IMR-90 (cell line): Measurements from ENCODE around the gene ABLIM3. TPM values are rescaled to one million over a fixed set of nuclear protein-coding genes. Genes with fewer than 3 reads are reported as not detected.

ENCODE experiments used
- ATAC-seq: fragments of 200-7000 bp; cut with Tn5 transposase; 2 replicates; pipeline ENCODE4 v1.9.1; 2020; ENCODE audit warnings: low read depth, mild to moderate bottlenecking, moderate library complexity
- BruUV-seq: library from RNA; stranded (reverse); fragments of 400-500 nt; replicated peaks from 2 replicates; lab custom pipeline; 2021; lab: Mats Ljungman, UMichigan
- CTCF ChIA-PET: fragments of 300-600 bp; formaldehyde crosslinking; extraction: SDS; loops from one replicate; lab custom pipeline; 2021; ENCODE audit warnings: antibody characterized with exemption; lab: Yijun Ruan, JAX
- POLR2A ChIA-PET: fragments of 300-600 bp; sonication (Branson Sonifier 250); formaldehyde crosslinking; loops from one replicate; lab custom pipeline; 2022; ENCODE audit warnings: antibody characterized with exemption; ENCODE audit not compliant: unreplicated experiment; lab: Charles Lee
- DNase-seq: peaks from one replicate; pipeline ENCODE4 v3.0.0; 2013
- H2AFZ ChIP-seq: replicated peaks from 2 replicates; pipeline ENCODE3; 2013; ENCODE audit warnings: low read length, mild to moderate bottlenecking; ENCODE audit not compliant: poor library complexity
- H2AK5ac ChIP-seq: 2 replicates; pipeline ENCODE4 v1.6.1; 2013; ENCODE audit warnings: low read depth, low read length, inconsistent platforms
- H2AK9ac ChIP-seq: replicated peaks from 2 replicates; pipeline ENCODE3; 2013; ENCODE audit warnings: mild to moderate bottlenecking, low read depth, low read length, moderate library complexity; ENCODE audit not compliant: poor library complexity
- H2BK120ac ChIP-seq: 2 replicates; pipeline ENCODE4 v1.6.1; 2013; ENCODE audit warnings: low read depth, low read length, inconsistent platforms
- H2BK15ac ChIP-seq: 3 replicates; pipeline ENCODE4 v1.6.1; 2013; ENCODE audit warnings: low read depth, low read length, inconsistent platforms
- H2BK20ac ChIP-seq: 2 replicates; pipeline ENCODE4 v1.6.1; 2013; ENCODE audit warnings: low read depth, mild to moderate bottlenecking, inconsistent platforms, low read length, moderate library complexity
- H2BK5ac ChIP-seq: 2 replicates; pipeline ENCODE4 v1.6.1; 2013; ENCODE audit warnings: mild to moderate bottlenecking, low read depth, low read length, inconsistent platforms; ENCODE audit not compliant: poor library complexity, severe bottlenecking
- H3K14ac ChIP-seq: replicated peaks from 2 replicates; pipeline ENCODE4 v1.6.1; 2013; ENCODE audit warnings: low read depth, low read length, inconsistent platforms
- H3K18ac ChIP-seq: 2 replicates; pipeline ENCODE4 v1.6.1; 2013; ENCODE audit warnings: low read depth, low read length, control low read depth
- H3K23ac ChIP-seq: 2 replicates; pipeline ENCODE4 v1.6.1; 2013; ENCODE audit warnings: low read depth, low read length, inconsistent platforms
- H3K27ac ChIP-seq: 2 replicates; pipeline ENCODE4 v1.5.1; 2013; ENCODE audit warnings: mild to moderate bottlenecking, control low read depth, low read length; ENCODE audit not compliant: insufficient read depth
- H3K27me3 ChIP-seq: 2 replicates; pipeline ENCODE4 v1.6.1; 2013; ENCODE audit warnings: low read length; ENCODE audit not compliant: control insufficient read depth, insufficient read depth
- H3K36me3 ChIP-seq: 2 replicates; pipeline ENCODE4 v1.6.1; 2013; ENCODE audit warnings: low read length, mixed read lengths; ENCODE audit not compliant: control insufficient read depth, insufficient read depth
- H3K4ac ChIP-seq: 2 replicates; pipeline ENCODE4 v1.6.1; 2013; ENCODE audit warnings: low read depth, low read length, inconsistent platforms
- H3K4me1 ChIP-seq: 2 replicates; pipeline ENCODE4 v1.6.1; 2013; ENCODE audit warnings: low read length, mixed read lengths; ENCODE audit not compliant: control insufficient read depth, insufficient read depth
- H3K4me2 ChIP-seq: 2 replicates; pipeline ENCODE4 v1.6.1; 2013; ENCODE audit warnings: low read depth, mild to moderate bottlenecking, control low read depth, low read length, moderate library complexity
- H3K4me3 ChIP-seq: 2 replicates; pipeline ENCODE4 v1.5.1; 2013; ENCODE audit warnings: low read depth, mild to moderate bottlenecking, control low read depth, low read length, moderate library complexity; ENCODE audit not compliant: insufficient read depth
- H3K56ac ChIP-seq: 2 replicates; pipeline ENCODE4 v1.6.1; 2013; ENCODE audit warnings: low read length, inconsistent platforms; ENCODE audit not compliant: insufficient read depth; ENCODE audit errors: extremely low read depth
- H3K79me1 ChIP-seq, 2 experiments: 2 replicates each; pipeline ENCODE4 v1.6.1; 2013; ENCODE audit warnings: low read length in 2 of 2, inconsistent platforms in 1 of 2, low read depth in 1 of 2
- H3K9ac ChIP-seq: 2 replicates; pipeline ENCODE4 v1.6.1; 2013; ENCODE audit warnings: low read depth, low read length, control low read depth
- H3K9me1 ChIP-seq: 2 replicates; pipeline ENCODE4 v1.6.1; 2013; ENCODE audit warnings: low read length, inconsistent platforms; ENCODE audit not compliant: insufficient read depth
- H3K9me3 ChIP-seq: 2 replicates; pipeline ENCODE4 v1.6.1; 2013; ENCODE audit warnings: low read length; ENCODE audit not compliant: control insufficient read depth, insufficient read depth
- H4K20me1 ChIP-seq: 2 replicates; pipeline ENCODE4 v1.6.1; 2013; ENCODE audit warnings: low read length, inconsistent platforms; ENCODE audit not compliant: insufficient read depth
- H4K5ac ChIP-seq: 2 replicates; pipeline ENCODE4 v1.6.1; 2013; ENCODE audit warnings: mild to moderate bottlenecking, low read depth, low read length, control low read depth
- H4K8ac ChIP-seq, 2 experiments: 2 replicates each; pipeline ENCODE4 v1.6.1; 2013; ENCODE audit warnings: low read depth in 2 of 2, low read length in 2 of 2, control low read depth in 1 of 2, inconsistent platforms in 1 of 2
- H4K91ac ChIP-seq: 2 replicates; pipeline ENCODE4 v1.6.1; 2013; ENCODE audit warnings: low read depth, low read length, inconsistent platforms; ENCODE audit not compliant: insufficient read depth
- CEBPB ChIP-seq: IDR thresholded peaks from 2 replicates; pipeline ENCODE4 v1.6.1; 2012; ENCODE audit warnings: low read depth, low read length, improper control_type of control experiment
- RAD21 ChIP-seq: IDR thresholded peaks from 2 replicates; pipeline ENCODE4 v1.6.1; 2012; ENCODE audit warnings: low read length, improper control_type of control experiment
- dilution Hi-C: fragments of 300-500 bp; cut with HindIII; formaldehyde crosslinking; loops from one replicate; pipeline ENCODE4 v1.14.3; 2018; ENCODE audit warnings: low sequenced_read_pairs; ENCODE audit not compliant: unreplicated experiment
- in situ Hi-C: fragments of 300-500 bp; cut with MboI; formaldehyde crosslinking; loops from 3 replicates; pipeline ENCODE4 v1.14.3; 2019; ENCODE audit warnings: low sequenced_read_pairs, inconsistent platforms, mixed read lengths
- intact Hi-C: fragments of 100-400 bp; cut with micrococcal nuclease; formaldehyde crosslinking; loops from 2 replicates; pipeline ENCODE4 v1.10.0; 2022
- polyA plus RNA-seq, 3 experiments: library from polyadenylated mRNA; depleted of rRNA; stranded (reverse); fragments of >200 nt; gene quantifications; 2 replicates each; pipeline ENCODE4 v1.2.3, GENCODE V29; 2012; ENCODE audit warnings: low replicate concordance in 1 of 3
- total RNA-seq: library from RNA; depleted of rRNA; stranded (reverse); fragments of >200 nt; gene quantifications from 2 replicates; pipeline ENCODE4 v1.2.3, GENCODE V29; 2012

ABLIM3 gene
- total and polyA plus RNA-seq, 2 of the 4 experiments (the other 2 are of a cell fraction): 33.3 to 69.9 TPM

GRCh38 chr5:149211566-149211965, 70.3 kb downstream of the ABLIM3 start:
- Histone ChIP-seq H3K14ac (peak overlapping the region; percentile 85), H4K8ac (peak overlapping the region; percentile 60 to 68), H4K5ac (peak overlapping the region; percentile 47), H3K79me1 (peaks cover 9 to 65% of the 10 kb centered on the region in 2 experiments; a peak in 3 of 4 replicates), H2AK9ac (no peak overlapping the region), H3K36me3 (peaks cover 15% of the 10 kb centered on the region), H3K23ac (peak overlapping the region; percentile 78), H3K9ac (no peak overlapping the region), H2BK120ac (peak overlapping the region; percentile 91), H3K9me3 (no peaks in the 10 kb centered on the region), H3K4me1 (peaks cover 43% of the 10 kb centered on the region), H4K91ac (peak overlapping the region; percentile 89), H2AFZ (no peak overlapping the region), H2AK5ac (peak overlapping the region; percentile 65), H3K9me1 (peaks cover 57% of the 10 kb centered on the region), H3K27me3 (no peaks in the 10 kb centered on the region), H3K4me2 (peak overlapping the region; percentile 5; the same call in 1 of the 2 replicates), H4K20me1 (no peaks in the 10 kb centered on the region), H3K27ac (peak overlapping the region; percentile 96), H2BK20ac (peak overlapping the region; percentile 87), H3K18ac (peak overlapping the region; percentile 62), H3K4ac (peak overlapping the region; percentile 84), H2BK5ac (peak overlapping the region; percentile 94), H2BK15ac (peak overlapping the region; percentile 92), H3K4me3 (no peak overlapping the region), H3K56ac (peak overlapping the region; percentile 82)
- in situ Hi-C loops: loop anchor here (5.0 kb wide), 1 partner anchor 69 kb away; the partner anchor contains the start of gene ABLIM3
- peak; percentile 73 for DNase-seq
- ChIA-PET CTCF (no interaction called here), POLR2A (no interaction called here)
- ATAC-seq: peak; percentile 1; the same call in 1 of the 2 replicates
- TF ChIP-seq CEBPB (peak; percentile 80), RAD21 (no peak)
- intact Hi-C loops: no loop called here
- dilution Hi-C loops: no loop called here
- no TSS peak for BruUV-seq
